HG03565 (cell line): Measurements from ENCODE around the gene HPS1.
A peak's percentile ranks its signal among the peaks of the same experiment; 100 is the strongest.

ENCODE experiments used
- ATAC-seq: cut with Tn5 transposase; IDR thresholded peaks from one replicate; pipeline ENCODE4 v1.9.1; 2021; ENCODE audit warnings: mild to moderate bottlenecking, moderate library complexity; ENCODE audit not compliant: unreplicated experiment

The HPS1 gene

DNA sequence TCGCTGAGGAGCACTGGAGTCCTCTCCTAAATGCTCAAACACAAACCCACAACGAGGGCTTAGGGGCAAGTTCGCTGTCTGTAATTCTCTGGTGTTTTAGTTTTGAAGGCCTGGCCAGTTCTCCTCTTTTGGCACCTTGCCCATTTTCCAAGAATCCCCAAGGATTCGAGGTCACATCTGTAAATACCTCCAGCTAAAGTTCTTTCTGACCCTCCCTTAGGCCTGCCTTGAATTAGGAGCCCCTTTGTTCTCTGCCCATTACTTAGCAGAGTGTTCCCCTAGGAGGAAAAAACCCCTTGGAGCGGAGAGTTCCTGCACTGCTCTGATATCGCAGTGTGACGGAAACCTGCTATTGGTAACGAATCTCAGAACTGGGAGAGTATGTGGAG, 31.0 kb downstream of the HPS1 start:
- no peak for ATAC-seq

DNA sequence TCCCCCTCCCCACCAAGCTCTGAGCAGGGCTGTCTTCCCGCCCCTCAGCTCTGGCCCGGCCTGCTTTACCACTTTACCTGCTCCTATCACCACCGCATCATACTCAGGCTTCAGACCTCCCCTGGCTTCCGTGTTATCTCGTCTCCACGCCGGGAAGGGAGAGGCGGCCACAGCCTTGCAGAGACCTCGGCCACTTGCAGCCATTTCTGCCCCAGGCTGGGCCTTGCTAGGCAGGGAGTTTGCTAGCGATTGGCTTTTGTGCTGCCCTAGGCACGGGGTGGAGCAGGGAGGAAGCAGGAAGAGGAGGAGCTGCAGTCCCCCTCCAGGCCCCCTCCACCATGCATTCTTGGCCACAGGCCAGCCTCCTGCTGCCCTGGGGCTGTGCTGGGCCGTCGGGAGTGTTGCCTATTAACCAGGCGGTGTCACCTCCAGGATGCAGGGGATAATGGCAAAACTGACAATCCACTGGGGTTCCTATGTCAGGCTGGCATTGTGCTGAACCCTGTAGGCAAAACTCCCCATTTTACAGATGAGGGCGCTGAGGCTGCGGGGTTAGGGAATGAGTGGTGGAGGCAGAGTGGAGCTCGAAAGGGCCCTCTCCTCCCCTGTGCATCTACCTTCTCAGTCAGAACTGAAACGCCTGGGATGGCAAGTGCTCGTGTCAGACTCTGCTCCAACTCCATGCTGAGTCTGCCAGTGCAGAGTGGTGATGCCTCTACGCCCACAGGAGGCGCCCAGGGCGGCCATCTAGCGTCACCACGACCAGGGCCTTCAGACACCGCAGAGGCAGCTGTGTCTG, 31.6 kb downstream of the HPS1 start, which contains the start of gene PYROXD2:
Gene PYROXD2 (minus strand): TSS at position 251 of the 799 bp plus-strand sequence. CDS start 47 bp downstream, at position 204.
- ATAC-seq = no peak

DNA sequence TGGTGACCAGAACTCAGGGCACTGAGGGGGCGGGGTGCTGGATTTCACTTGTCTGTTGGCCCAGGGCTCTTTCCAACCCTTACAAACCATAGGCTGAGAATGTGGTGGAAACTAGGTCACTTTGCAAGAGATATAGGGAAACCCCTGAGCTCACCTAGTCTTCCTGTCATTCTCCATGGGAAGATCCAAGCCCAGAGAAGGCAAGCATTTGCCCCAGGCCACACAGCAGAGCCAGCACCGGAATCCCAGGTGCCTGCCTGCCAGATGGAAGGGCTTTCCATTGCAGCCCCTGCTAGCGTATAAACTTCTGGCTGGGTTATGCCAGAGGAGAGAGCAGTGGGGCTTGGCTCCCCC, 32.2 kb downstream of the HPS1 start:
- no peak for ATAC-seq

DNA sequence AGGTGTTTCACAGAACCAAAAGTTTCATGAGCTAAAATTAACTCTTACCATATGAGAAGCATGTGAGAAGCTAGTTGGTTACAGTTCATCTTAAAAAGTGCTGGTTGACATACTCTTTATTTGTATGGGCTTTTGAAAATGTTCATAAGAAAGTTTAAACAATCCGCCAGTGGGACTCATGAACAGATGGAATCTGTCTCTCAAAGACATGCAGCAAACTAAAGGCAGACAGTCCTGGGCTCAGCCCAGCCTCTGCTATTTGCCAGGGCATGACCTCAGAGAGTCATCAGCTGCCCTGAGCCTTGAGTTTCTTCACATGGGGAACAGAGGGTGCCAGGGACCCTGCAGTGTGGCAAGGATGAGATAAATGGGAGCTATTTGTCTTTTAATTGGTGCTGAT, 35.0 kb downstream of the HPS1 start:
- ATAC-seq = no peak

DNA sequence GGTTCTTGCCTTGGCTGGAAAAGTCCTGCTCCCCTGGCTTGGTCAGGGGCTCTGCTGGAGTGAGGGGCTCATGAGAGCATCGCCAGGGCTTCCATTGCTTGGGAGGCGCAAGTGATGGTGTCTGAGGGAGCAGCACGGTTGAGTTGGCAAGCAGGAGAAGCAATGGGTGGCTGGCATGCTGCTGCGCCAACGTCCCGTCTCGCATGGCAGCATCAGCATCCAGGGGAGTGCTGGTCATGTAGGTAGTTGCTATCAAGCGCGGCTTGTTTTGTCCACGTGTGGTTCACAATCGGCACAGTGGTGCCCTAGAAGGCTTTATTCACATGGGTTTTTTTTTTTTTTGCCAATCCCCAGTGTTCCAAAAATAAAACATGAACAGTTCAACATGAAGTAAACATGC, 35.6 kb downstream of the HPS1 start:
- ATAC-seq = no peak

DNA sequence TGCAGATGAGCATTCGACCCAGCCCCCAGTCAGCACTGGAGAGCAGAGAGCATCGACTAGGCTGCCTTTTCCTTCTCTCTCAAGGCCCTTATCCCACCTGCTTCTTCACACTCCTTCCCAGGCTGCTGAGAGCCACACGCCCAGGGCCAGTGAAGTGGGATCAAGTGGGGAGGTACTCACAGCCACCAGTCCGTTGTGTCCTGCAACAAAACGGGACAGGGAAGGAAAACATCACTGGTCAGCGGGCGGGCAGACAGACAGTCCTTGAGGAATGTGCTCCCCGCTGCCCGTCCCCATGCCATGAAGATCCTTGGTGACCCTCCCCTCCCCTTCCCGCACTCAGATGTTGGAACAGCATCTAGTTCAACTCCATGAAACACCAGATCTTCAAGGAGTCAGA, 36.0 kb downstream of the HPS1 start:
- ATAC-seq = no peak

DNA sequence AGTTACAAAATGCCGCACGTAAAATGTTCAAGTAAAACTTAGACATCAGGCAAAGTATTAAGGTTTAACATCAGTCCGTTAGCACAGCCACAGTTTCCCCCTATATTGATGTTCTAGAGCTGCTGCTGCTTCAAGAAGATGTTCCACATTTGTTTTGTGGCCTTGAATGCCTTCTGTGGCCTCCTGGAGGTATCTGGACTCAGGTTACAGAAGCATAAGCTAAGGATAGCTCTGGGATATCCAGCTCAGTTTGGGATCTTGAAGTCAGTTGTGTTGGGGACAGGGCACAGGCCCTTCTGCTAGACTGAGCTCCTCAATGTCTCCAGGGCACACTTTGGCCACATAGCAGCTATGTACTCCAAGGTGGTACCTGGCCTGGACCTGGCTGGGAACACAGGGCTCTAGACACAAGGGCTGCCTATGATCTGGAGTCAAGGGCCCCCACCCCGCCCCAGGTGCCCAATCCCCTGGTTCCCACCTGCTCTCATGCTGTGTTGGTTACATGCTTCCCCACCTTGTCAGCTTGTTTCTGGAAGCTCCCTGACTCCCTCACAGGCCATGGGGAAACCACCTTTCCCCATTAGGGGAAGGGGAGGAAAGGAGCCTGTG, 36.5 kb downstream of the HPS1 start:
- no peak for ATAC-seq

DNA sequence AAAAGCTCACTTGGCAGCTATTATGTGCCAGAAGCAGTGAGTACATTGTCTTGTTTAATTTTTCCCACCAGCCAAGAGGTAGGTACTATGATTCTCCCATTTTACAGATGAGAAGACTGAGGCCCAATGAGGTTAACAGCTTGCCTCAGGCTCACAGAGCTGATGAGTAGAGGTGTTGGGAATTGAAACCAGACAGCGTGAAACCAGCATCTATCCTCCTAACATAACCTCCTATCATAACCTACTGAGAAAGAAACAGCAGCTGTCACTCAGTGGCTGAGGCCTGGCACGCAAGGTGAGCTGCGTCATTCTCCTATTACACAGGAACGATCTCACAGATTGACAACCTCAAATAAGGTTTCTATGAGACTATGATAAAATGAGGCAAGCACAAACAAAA, 37.9 kb downstream of the HPS1 start:
- ATAC-seq = no peak

DNA sequence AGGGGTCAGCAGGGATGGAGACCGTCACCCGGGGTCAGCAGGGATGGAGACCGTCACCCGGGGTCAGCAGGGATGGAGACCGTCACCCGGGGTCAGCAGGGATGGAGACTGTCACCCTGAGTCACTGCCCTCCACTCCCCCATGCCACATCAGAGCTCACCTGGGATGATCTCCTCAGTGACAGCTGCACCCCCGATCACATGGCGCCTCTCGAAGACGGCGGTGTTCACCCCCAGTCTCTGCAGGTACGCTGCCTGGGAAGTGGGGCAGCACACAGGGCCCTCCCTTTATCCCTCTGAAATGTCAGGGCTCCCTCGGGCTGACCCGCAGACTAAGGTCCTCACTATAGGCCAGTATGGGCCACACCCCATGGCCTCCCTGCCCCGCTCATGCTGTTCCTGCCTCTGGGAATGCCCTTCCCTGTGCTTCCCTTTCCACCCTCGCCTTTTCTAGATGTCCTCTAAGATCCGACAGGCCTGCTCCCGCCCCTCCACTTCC, 38.9 kb downstream of the HPS1 start:
- no peak for ATAC-seq

DNA sequence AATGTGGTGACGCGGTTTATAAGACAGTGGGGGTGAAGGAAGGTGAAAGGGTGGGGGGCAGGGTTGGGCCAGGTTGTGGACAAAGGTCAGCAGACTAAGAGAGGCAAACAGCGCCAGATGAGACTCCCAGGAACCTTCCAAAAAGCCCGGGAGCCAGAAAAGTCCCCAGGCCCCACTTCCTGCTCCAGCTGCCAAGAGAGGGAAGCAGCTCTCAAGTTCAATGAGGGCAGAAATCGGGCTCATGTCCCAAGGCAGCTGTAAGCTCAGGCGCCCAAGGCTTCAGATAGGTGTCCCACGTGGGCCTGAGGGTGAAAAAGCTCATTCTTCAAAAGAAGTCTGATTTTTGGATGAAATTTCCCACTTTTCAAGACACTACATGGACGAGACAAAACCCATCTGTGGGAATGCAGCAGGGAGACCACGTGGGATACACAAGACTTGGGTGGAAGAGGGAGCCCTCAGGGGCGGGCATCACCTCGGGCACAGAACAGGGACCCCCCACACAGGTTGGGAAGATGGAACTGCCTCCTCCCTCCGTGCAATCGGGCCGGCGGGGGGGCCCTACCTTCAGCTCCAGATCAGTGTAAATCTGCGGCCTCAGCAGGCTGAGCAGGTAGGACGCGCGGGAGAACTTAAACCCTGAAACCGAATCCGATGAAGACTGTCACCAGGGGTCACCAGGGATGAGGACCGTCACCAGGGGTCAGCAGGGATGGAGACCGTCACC, 39.6 kb downstream of the HPS1 start:
- no peak for ATAC-seq

DNA sequence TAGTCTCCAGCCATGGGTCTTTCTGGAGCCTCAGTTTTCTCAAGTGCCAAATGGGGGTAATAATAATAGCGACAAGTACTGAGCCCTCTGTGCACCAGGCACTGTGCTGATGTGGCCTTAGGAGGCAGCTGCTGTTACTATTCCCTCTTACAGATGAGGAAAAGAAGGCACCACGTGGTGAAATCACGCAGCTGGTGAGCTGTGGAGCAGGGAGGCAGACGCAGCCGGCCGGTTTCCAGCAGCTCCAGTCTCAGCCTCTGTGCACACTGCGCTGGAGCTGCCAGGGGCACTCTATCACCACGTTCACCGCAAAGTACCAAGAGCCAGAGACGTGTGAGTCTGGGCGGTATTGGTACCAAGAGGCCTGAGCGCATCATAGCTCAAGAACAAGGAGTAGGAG, 41.3 kb downstream of the HPS1 start:
- ATAC-seq = no peak

DNA sequence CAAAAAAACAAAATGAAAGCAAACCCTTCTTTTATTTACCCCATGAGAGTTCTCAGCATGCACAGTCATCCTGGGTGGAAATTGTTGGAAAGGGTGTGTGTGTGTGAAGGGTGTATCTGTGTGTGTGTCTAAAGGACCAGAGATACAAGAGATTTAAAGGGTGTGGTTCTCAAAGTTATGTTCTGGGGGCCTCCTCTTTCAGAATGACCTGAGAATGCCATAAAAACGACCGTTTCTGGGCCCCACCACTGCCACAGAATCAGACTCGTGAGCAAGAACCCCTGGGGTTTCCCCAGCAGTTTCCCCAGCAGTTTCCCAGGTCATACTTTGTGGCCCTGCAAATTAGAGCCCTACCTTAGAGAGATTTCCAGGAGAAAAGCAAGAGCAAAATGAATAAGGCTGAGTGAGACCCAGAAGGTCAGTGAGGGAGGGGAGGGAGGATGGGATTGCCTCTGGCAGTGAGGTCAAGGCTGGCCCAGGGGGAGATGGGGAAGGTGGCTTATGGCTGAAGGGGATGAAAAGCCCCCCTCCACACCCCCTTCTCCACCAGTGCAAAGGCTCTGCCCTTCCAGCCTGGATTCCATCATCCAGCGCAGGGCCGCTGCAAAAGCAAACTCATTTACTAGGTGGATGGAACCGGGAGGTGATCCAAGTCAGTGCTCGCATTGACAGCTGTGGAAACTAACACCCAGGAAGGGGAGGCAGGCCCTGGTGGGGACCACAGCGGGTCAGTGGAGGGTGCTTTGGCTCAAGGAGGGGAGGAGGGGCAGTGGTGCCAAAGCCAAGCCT, 42.0 kb downstream of the HPS1 start:
- ATAC-seq = no peak

DNA sequence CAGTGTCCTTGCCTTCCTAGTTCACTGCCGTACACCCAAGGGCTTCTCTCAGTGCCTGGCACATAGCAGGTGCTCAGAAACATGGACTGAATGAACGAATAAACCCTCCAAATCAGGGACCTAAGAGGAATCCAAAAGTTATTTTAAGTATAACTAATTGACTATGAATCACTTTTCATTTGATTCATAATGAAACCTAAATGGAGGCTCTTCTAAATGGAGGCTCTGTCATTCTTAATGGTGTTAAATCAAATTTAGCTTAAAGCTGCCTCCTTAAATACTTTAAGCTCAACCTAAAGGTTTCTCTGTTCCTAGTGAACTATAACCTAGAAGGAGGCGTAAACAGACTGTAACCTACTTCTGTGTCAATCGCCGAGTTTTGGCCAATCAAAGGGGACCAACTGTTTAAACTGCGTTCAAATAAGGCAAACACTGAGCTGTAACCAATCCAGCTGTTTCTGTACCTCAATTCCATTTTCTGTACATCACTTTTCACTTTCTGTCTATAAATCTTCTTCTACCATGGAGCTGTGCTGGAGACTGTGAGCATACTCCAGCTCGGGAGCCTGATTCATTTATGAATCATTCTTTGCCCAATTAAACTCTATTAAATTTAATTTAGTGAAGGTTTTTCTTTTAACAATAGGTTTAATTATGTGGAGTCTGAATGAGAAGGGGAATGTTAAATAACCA, 42.8 kb downstream of the HPS1 start:
- ATAC-seq = peak; percentile 46

DNA sequence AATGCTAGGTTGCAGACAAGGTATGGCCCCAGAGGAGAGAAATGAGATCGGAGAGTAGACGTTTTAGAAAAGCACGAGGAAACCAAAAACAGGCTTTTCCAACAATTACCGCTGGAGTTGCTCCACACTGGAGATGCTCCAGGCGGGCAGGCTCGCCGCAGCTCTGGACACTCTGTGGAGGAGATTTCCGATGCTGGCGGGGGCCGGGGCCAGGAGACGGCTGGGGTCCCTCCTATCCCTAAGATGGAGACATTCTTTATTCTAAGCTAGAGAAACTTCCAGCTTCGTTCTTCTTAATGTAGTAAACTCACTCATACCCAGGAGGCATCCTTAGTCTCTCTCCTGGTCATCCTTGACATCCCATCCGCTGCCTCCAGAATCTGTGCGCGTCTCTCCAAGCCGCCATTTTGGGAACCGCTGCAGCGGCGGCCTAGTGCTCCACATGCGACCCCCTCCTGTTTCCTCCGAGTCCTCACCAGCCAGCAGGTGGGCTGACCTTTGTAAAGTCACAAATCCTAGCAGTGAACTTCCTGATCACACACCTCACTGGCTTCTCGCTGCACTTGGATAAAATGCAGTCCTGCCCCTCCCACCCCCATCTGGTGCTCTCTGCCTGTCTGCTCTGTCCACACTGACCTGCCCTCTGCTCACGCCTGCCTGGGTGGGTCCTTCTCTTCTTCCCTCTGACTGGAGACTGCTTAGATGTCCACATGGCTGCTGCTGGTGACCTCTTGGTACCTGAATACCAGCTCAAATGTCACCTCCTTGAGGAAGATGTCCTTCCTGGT, 43.6 kb downstream of the HPS1 start:
- no peak for ATAC-seq

DNA sequence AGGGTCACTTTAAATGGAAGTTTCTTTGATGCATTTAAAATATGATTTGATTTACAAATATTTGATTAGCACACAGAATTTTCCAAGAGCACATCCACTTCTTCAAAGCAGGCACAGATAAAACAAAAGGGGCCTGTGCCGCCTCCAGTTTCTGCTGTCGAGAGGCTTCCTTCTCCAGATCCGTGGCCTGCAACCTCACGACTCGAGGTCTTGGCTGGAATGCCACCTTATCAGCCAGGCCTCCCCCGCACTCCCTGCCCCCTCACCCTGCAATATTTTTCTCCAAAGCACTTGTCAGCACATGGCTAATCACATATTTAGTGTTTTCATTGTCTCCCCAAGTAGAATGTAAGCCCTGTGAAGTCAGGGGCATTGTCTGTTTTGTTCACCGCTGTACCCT, 44.3 kb downstream of the HPS1 start:
- no peak for ATAC-seq

DNA sequence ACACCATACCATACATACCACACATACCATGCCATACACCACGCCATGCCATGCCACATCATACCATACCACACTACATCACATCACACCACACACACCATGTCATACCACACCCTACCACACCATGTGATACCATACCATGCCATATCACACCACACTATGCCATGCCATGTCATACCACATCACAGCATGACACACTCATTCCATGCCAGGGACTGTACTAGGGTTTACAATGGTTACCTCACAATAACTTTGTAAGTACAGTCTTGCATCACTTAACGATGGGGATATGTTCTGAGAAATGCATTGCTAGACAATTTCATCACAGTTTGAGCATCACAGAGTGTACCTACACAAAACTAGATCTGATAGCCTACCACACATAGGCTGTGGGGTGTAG, 46.3 kb downstream of the HPS1 start:
- ATAC-seq = no peak

DNA sequence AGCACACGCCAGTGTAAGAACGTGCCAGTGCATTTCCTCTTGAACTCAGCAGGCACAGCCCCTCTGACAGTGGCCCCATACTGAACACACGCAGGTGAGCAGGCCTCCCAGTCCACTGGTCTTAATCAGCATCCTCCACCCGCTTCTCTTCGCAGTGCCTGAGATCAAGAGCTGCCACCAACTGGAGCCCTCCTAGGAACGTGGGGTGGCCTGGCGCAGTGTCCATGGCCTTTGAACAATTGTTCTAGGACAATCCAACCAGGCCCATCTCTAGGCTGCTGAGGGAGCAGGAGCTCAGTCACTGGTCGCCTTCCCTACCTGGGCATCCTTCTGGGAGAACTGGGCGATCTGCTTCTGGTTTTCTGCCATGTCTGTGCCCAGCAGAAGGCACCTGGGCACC, 47.0 kb downstream of the HPS1 start:
- ATAC-seq = no peak

DNA sequence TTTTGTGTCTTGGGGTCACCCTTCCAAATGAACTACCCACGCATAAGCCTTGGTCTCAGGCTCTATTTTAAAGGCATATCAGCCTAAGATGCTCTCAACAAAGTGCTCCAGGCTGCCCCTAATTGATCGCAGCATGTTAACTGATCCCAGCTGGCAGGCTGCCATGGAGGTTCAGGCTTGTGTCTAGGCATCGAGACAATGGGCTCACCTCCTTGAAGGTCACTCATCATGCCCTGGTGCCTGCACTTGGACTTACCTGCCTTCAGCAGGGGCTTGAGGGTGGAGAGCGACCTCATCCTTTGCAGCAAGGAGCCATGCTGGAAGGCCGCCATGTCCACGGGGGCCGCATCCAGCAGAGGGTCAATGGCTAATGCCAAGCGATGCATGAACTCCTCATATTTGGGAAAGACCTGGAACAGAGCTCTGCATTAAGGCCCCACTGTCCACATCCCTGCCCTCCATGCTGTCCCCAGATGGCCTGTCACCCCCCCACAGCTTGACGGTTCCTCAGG, 49.6 kb downstream of the HPS1 start:
- no peak for ATAC-seq
